HG03097 (cell line): ENCODE measurements around the gene DGKB.
"Not testable (repeated sequence)": the region's sequence is repeated elsewhere in the genome, so short reads cannot be mapped to it uniquely, and the experiment has no call there.

Experiments
- ATAC-seq: cut with Tn5 transposase; IDR thresholded peaks from one replicate; pipeline ENCODE4 v1.9.1; 2021; ENCODE audit not compliant: unreplicated experiment, low FRiP score

DGKB gene

GRCh38 chr7:14495633-14496032, 406.9 kb downstream of the DGKB start:
- ATAC-seq, result no peak

- no peak for ATAC-seq
Measured at GRCh38 chr7:14487701-14488395, 414.7 kb downstream of the DGKB start.

GRCh38 chr7:14483663-14484062, 418.9 kb downstream of the DGKB start:
- ATAC-seq, result no peak

- no peak for ATAC-seq
Measured at GRCh38 chr7:14480281-14480680, 422.3 kb downstream of the DGKB start.

- ATAC-seq, result no peak
Measured at GRCh38 chr7:14478834-14479510, 423.6 kb downstream of the DGKB start.

- ATAC-seq, result not testable (repeated sequence)
Measured at GRCh38 chr7:14461716-14462115, 440.8 kb downstream of the DGKB start.

GRCh38 chr7:14458846-14459245, 443.7 kb downstream of the DGKB start:
- not testable (repeated sequence) for ATAC-seq

- ATAC-seq, result no peak
Measured at GRCh38 chr7:14457568-14458453, 444.7 kb downstream of the DGKB start.

GRCh38 chr7:14449291-14449690, 453.3 kb downstream of the DGKB start:
- ATAC-seq, result no peak

GRCh38 chr7:14446829-14447228, 455.7 kb downstream of the DGKB start:
- no peak for ATAC-seq

- no peak for ATAC-seq
Measured at GRCh38 chr7:14446219-14446618, 456.3 kb downstream of the DGKB start.

GRCh38 chr7:14438366-14438765, 464.2 kb downstream of the DGKB start:
- no peak for ATAC-seq

- no peak for ATAC-seq
Measured at GRCh38 chr7:14436878-14437277, 465.7 kb downstream of the DGKB start.

GRCh38 chr7:14432924-14433323, 469.6 kb downstream of the DGKB start:
- ATAC-seq, result no peak

GRCh38 chr7:14430926-14431325, 471.6 kb downstream of the DGKB start:
- no peak for ATAC-seq

GRCh38 chr7:14425559-14425958, 477.0 kb downstream of the DGKB start:
- no peak for ATAC-seq

- ATAC-seq, result no peak
Measured at GRCh38 chr7:14424675-14425074, 477.9 kb downstream of the DGKB start.

GRCh38 chr7:14420768-14421167, 481.8 kb downstream of the DGKB start:
- ATAC-seq, result no peak

- no peak for ATAC-seq
Measured at GRCh38 chr7:14419531-14419930, 483.0 kb downstream of the DGKB start.

- ATAC-seq, result no peak
Measured at GRCh38 chr7:14418633-14419032, 483.9 kb downstream of the DGKB start.

- no peak for ATAC-seq
Measured at GRCh38 chr7:14414274-14414986, 488.1 kb downstream of the DGKB start.
